Measurements from ENCODE around the gene VMO1. TPM values are rescaled to one million over a fixed set of nuclear protein-coding genes. Genes with fewer than 3 reads are reported as not detected.
A peak's percentile ranks its signal among the peaks of the same experiment; 100 is the strongest.

The VMO1 gene
- total and polyA plus RNA-seq, 4 experiments from 2014 or later = 0.50 TPM; not detected in 3

DNA sequence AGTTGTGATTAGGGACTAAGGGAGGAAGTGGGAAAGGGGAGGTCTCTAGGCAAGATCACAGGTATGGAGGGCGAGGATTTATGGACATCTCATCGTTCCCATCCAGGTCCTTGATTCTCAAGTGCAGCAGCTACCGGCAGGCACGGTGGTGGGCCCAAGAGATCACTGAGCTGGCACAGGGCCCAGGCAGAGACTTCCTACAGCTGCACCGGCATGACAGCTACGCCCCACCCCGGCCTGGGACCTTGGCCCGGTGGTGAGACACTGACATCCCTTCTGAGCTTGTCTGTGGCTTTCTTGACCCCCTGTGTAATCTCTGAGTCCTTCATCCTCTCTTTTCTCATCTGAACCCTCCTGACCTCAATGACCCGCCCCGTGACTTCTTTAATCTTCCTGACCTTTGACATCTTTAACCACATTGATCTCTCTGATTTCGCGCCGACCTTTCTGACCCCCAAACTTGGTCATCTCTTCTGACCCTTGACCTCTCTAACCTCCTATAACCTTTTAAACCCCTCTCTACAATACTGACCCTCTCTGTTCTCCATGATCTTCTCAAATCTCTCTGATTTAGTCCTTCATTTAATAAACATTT lies 24.6 kb upstream of the VMO1 start:
- H3K4me3 ChIP-seq (ENCODE audit: low read length in 2 of 2) = no peak overlapping the region
- Mint-ChIP-seq H3K36me3 (peaks cover 10 to 13% of the 10 kb centered on the region in 2 donors), H3K9me3 (no peaks in the 10 kb centered on the region), H3K27me3 (no peaks in the 10 kb centered on the region), H3K4me1 (peaks cover 3 to 23% (median 10%) of the 10 kb centered on the region in 4 donors), H3K4me3 (no peak overlapping the region), H3K27ac (peak overlapping the region in 3 of 7 donors; percentile 2 to 70 (median 38))
- intact Hi-C loops (cut with micrococcal nuclease) = no loop called here
- H3K27me3 ChIP-seq (ENCODE audit: insufficient read depth, low read length) = no peaks in the 10 kb centered on the region
- no peak overlapping the region for H3K27ac ChIP-seq (ENCODE audit: low read depth, low read length)
- H3K36me3 ChIP-seq (ENCODE audit: insufficient read depth, low read length) = no peaks in the 10 kb centered on the region
- H3K4me1 ChIP-seq (ENCODE audit: insufficient read depth, low read length) = peaks cover 15% of the 10 kb centered on the region
- DNase-seq = no peak
- CTCF ChIA-PET (ENCODE audit: partially characterized antibody) = no interaction called here
- H3K9me3 ChIP-seq (ENCODE audit: control insufficient read depth in 1 of 2, low read length in 2 of 2) = no peaks in the 10 kb centered on the region
- POLR2A ChIA-PET (ENCODE audit: partially characterized antibody) = interaction anchor here (1.2 kb wide), 1 partner anchor 101 kb away, joined by 3 read pairs; the partner anchor contains the start of gene ARRB2

DNA sequence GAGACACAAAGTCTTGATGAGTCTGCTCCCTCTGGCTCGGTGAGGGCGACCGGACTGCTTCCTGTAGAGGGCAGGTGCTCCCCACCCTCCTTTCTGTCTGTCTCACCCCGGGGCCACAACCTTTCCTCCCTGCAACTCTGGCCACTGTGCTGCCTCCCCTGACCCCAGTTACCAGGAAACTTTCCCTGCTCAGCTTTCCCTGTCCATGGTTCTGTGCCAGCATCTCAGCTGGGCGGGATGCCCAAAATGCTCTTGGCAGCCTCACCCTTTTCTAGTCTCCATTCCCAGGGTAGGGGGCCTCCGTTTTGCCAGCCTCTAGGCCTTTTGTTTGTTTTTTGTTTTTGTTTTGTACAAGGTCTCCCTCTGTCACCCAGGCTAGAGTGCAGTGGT lies 22.2 kb upstream of the VMO1 start:
- H3K4me3 Mint-ChIP-seq = peak overlapping the region; percentile 59 to 82 (median 72)
- DNase-seq = no peak
- peaks cover 6 to 10% of the 10 kb centered on the region in 2 donors for H3K36me3 Mint-ChIP-seq
- Histone ChIP-seq H3K36me3 (ENCODE audit: insufficient read depth, low read length) (no peaks in the 10 kb centered on the region), H3K4me1 (ENCODE audit: insufficient read depth, low read length) (peaks cover 15% of the 10 kb centered on the region), H3K27ac (ENCODE audit: low read depth, low read length) (no peak overlapping the region), H3K27me3 (ENCODE audit: insufficient read depth, low read length) (no peaks in the 10 kb centered on the region), H3K4me3 (ENCODE audit: low read length in 2 of 2) (no peak overlapping the region), H3K9me3 (ENCODE audit: control insufficient read depth in 1 of 2, low read length in 2 of 2) (no peaks in the 10 kb centered on the region)
- intact Hi-C loops (cut with micrococcal nuclease) = loop anchor here (5.0 kb wide), 1 partner anchor 74 kb away; no protein-coding TSS in a partner anchor
- peaks cover 3 to 23% (median 10%) of the 10 kb centered on the region in 4 donors for H3K4me1 Mint-ChIP-seq
- H3K27ac Mint-ChIP-seq = peak overlapping the region in 5 of 7 donors; percentile 32 to 75 (median 61)
- H3K9me3 Mint-ChIP-seq = no peaks in the 10 kb centered on the region
- CTCF ChIA-PET (ENCODE audit: partially characterized antibody) = interaction anchor here (1.0 to 3.5 kb wide), 2 partner anchors 19 to 242 kb away, joined by 3 to 21 read pairs; partner anchors contain the start of gene GLTPD2
- POLR2A ChIA-PET (ENCODE audit: partially characterized antibody) = interaction anchor here (2.9 to 3.5 kb wide), 2 partner anchors 19 to 26 kb away, joined by 25 to 42 read pairs; partner anchors contain the start of genes GLTPD2 and MINK1
- H3K27me3 Mint-ChIP-seq = no peaks in the 10 kb centered on the region

DNA sequence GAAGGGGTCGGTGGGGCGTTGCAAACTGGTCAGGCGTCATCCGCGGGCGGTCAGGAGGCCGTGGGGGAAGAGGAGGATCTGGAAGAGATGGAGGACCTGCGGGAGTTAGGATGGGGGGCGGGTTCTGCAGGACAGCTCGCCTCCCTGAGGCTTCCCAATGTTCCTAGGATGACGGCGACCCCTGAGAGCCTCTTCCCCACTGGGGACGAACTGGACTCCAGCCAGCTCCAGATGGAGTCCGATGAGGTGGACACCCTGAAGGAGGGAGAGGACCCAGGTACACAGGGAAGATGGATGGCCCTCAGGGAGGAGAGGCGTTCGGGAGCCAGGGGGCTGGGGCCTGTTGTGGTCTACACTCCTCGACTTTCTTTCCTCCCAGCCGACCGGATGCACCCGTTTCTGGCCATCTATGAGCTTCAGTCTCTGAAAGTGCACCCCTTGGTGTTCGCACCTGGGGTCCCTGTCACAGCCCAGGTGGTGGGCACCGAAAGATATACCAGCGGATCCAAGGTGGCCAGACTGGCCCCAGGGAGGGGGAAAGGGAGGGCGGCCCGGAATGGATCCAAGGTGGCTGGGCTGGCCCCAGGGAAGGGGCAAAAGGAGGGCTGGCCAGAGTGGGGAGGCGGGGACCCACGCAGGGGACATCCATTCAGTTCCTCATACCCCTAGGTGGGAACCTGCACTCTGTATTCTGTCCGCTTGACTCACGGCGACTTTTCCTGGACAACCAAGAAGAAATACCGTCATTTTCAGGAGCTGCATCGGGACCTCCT lies 21.6 kb upstream of the VMO1 start:
- H3K4me1 ChIP-seq (ENCODE audit: insufficient read depth, low read length) = peaks cover 15% of the 10 kb centered on the region
- intact Hi-C loops (cut with micrococcal nuclease) = loop anchor here (1.0 to 5.0 kb wide), 4 partner anchors 11 to 75 kb away; partner anchors contain the start of genes MINK1 and PSMB6
- H3K27me3 Mint-ChIP-seq = no peaks in the 10 kb centered on the region
- no peak for DNase-seq
- ChIA-PET CTCF (ENCODE audit: partially characterized antibody) (interaction anchor here (1.0 to 3.5 kb wide), 3 partner anchors 18 to 241 kb away, joined by 3 to 21 read pairs (median 5); partner anchors contain the start of gene GLTPD2), POLR2A (ENCODE audit: partially characterized antibody) (interaction anchor here (0.7 to 3.5 kb wide), 12 partner anchors 10 to 160 kb away, joined by 3 to 42 read pairs (median 4); partner anchors contain the start of genes GLTPD2, MINK1, PSMB6 and SPAG7)
- H3K36me3 ChIP-seq (ENCODE audit: insufficient read depth, low read length) = no peaks in the 10 kb centered on the region
- no peaks in the 10 kb centered on the region for H3K9me3 ChIP-seq (ENCODE audit: control insufficient read depth in 1 of 2, low read length in 2 of 2)
- H3K36me3 Mint-ChIP-seq = peaks cover 6 to 10% of the 10 kb centered on the region in 2 donors
- H3K27ac ChIP-seq (ENCODE audit: low read depth, low read length) = peak overlapping the region; percentile 67
- H3K27ac Mint-ChIP-seq = peak overlapping the region in 5 of 7 donors; percentile 23 to 81 (median 48)
- H3K4me3 ChIP-seq (ENCODE audit: low read length in 2 of 2) = peak overlapping the region in 1 of 2 donors; percentile 54
- no peaks in the 10 kb centered on the region for H3K9me3 Mint-ChIP-seq
- H3K4me1 Mint-ChIP-seq = peaks cover 3 to 23% (median 10%) of the 10 kb centered on the region in 4 donors
- H3K4me3 Mint-ChIP-seq = peak overlapping the region; percentile 69 to 85 (median 82)
- no peaks in the 10 kb centered on the region for H3K27me3 ChIP-seq (ENCODE audit: insufficient read depth, low read length)

DNA sequence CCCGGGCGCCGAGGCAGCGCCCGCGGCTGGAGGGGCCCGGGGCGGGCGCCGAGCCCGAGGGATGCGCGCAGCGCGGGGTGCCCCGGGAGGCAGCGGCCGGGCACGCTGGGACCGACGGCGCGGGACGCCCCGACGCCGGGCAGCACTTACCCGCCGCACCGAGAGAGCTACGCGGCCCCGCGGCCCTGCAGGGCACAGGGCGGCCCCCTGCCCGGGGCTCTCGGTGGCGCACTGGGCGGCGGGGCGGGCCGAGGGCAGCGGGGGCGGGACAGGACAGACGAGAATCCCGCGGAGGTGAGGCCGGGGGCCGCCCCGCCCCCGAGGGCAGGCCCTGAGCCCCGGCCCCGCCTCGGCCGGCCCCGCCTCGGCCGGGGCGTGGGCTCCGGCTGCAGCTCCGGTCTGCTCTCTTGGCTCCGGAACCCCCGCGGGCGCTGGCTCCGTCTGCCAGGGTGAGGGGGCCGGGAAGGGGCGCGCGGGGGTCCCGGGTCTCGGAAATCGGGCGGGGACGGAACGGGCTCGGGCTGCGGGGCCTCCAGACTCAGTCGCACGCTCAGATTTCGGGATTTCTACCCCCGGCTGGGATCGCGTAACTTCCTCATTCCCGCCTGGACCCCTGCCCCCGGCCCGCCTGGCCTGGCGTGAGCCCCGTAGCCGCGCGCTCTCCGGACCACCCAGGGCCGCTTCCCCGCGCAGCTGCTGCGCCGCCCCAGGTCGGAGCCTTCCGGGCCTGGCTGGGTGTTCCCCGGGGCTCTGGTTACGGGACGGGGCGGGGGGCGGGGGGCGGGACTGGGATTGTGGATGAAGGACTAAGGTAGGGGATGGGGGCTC lies 20.8 kb upstream of the VMO1 start, which contains the start of gene PLD2:
PLD2 (plus strand) TSS at position 376 of the 828 bp plus-strand sequence. CDS start 621 bp downstream, outside the sequence.
- H3K27ac ChIP-seq (ENCODE audit: low read depth, low read length) = peak within 1 kb of the TSS; percentile 67
- H3K27me3 ChIP-seq (ENCODE audit: insufficient read depth, low read length) = no peaks in the 10 kb centered on the region
- peak; percentile 84 to 87 (median 85) for DNase-seq
- no peaks in the 10 kb centered on the region for H3K9me3 ChIP-seq (ENCODE audit: control insufficient read depth in 1 of 2, low read length in 2 of 2)
- no peaks in the 10 kb centered on the region for H3K36me3 ChIP-seq (ENCODE audit: insufficient read depth, low read length)
- H3K27me3 Mint-ChIP-seq = no peaks in the 10 kb centered on the region
- peak within 1 kb of the TSS; percentile 23 to 83 (median 60) for H3K27ac Mint-ChIP-seq
- peaks cover 15% of the 10 kb centered on the region for H3K4me1 ChIP-seq (ENCODE audit: insufficient read depth, low read length)
- H3K36me3 Mint-ChIP-seq = peaks cover 6 to 10% of the 10 kb centered on the region in 2 donors
- POLR2A ChIA-PET (ENCODE audit: partially characterized antibody) = interaction anchor here (0.7 to 3.5 kb wide), 14 partner anchors 9 to 161 kb away, joined by 3 to 42 read pairs (median 4); partner anchors contain the start of genes ARRB2, GLTPD2, MINK1 and PSMB6
- CTCF ChIA-PET (ENCODE audit: partially characterized antibody) = interaction anchor here (1.8 to 3.5 kb wide), 2 partner anchors 18 to 27 kb away, joined by 5 to 21 read pairs; partner anchors contain the start of gene GLTPD2
- no peaks in the 10 kb centered on the region for H3K9me3 Mint-ChIP-seq
- peaks cover 3 to 23% (median 10%) of the 10 kb centered on the region in 4 donors for H3K4me1 Mint-ChIP-seq
- H3K4me3 ChIP-seq (ENCODE audit: low read length in 2 of 2) = peak within 1 kb of the TSS; percentile 47 to 54
- H3K4me3 Mint-ChIP-seq = peak within 1 kb of the TSS; percentile 69 to 85 (median 82)
- intact Hi-C loops (cut with micrococcal nuclease) = loop anchor here (1.0 to 5.0 kb wide), 4 partner anchors 11 to 75 kb away; partner anchors contain the start of genes MINK1 and PSMB6

DNA sequence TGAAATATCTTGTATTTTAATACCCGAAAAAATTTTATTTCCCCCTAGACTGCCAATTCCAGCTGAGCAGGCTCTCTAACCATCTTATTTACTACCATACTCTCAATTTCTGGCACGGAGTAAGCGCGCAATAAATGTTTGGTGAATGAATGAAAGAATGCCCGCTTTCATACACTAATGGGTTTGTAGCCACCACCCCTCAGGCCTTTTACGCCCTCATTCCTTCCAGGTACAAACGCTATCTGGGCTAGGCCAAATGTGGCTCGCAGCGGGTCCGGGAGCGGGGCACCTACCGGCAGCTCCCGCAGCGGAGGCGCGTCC lies 20.3 kb upstream of the VMO1 start:
- ChIA-PET POLR2A (ENCODE audit: partially characterized antibody) (interaction anchor here (1.0 to 3.5 kb wide), 12 partner anchors 10 to 161 kb away, joined by 3 to 42 read pairs (median 4); partner anchors contain the start of genes ARRB2, GLTPD2, MINK1 and PSMB6), CTCF (ENCODE audit: partially characterized antibody) (interaction anchor here (1.8 to 3.5 kb wide), 2 partner anchors 17 to 28 kb away, joined by 5 to 21 read pairs; partner anchors contain the start of gene GLTPD2)
- no peaks in the 10 kb centered on the region for H3K27me3 Mint-ChIP-seq
- Histone ChIP-seq H3K36me3 (ENCODE audit: insufficient read depth, low read length) (no peaks in the 10 kb centered on the region), H3K27ac (ENCODE audit: low read depth, low read length) (peak overlapping the region; percentile 15), H3K4me3 (ENCODE audit: low read length in 2 of 2) (peak overlapping the region; percentile 47 to 54), H3K27me3 (ENCODE audit: insufficient read depth, low read length) (no peaks in the 10 kb centered on the region), H3K9me3 (ENCODE audit: control insufficient read depth in 1 of 2, low read length in 2 of 2) (no peaks in the 10 kb centered on the region), H3K4me1 (ENCODE audit: insufficient read depth, low read length) (peaks cover 15% of the 10 kb centered on the region)
- no peaks in the 10 kb centered on the region for H3K9me3 Mint-ChIP-seq
- peaks cover 6 to 10% of the 10 kb centered on the region in 2 donors for H3K36me3 Mint-ChIP-seq
- H3K4me3 Mint-ChIP-seq = peak overlapping the region; percentile 68 to 85 (median 79)
- H3K4me1 Mint-ChIP-seq = peaks cover 3 to 23% (median 10%) of the 10 kb centered on the region in 4 donors
- intact Hi-C loops (cut with micrococcal nuclease) = loop anchor here (5.0 kb wide), 1 partner anchor 76 kb away; no protein-coding TSS in a partner anchor
- DNase-seq = no peak
- H3K27ac Mint-ChIP-seq = peak overlapping the region in 6 of 7 donors; percentile 37 to 83 (median 56)

DNA sequence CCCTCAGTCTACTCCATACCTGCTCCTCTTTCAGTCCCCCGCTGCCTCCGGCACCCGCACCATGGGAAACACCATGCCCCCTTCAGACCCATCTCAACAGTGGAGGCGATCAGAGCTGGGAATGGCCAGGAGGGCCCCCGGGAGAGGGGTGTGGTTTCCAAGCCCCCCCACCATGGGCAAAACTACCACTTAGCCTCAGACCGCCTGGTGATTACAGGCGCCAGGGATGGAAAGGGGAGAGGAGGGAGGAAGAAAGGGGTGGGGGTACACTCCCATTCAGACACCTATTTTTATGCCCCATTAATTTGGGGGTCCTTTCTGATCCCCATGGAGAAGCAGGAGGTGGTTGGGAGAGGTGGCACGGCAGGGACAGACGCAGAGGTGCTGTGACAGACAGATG lies 16.1 kb upstream of the VMO1 start, which contains the start of gene C17orf114:
C17orf114 (minus strand) TSS at position 101 of the 400 bp plus-strand sequence.
- POLR2A ChIA-PET (ENCODE audit: partially characterized antibody) = interaction anchor here (0.8 kb wide), 1 partner anchor 12 kb away, joined by 3 read pairs; no protein-coding TSS in a partner anchor
- H3K27me3 Mint-ChIP-seq = no peaks in the 10 kb centered on the region
- H3K36me3 Mint-ChIP-seq = peaks cover 12 to 20% of the 10 kb centered on the region in 2 donors
- Histone ChIP-seq H3K4me1 (ENCODE audit: insufficient read depth, low read length) (peaks cover 6% of the 10 kb centered on the region), H3K9me3 (ENCODE audit: control insufficient read depth in 1 of 2, low read length in 2 of 2) (no peaks in the 10 kb centered on the region), H3K27me3 (ENCODE audit: insufficient read depth, low read length) (no peaks in the 10 kb centered on the region), H3K36me3 (ENCODE audit: insufficient read depth, low read length) (peaks cover 9% of the 10 kb centered on the region), H3K27ac (ENCODE audit: low read depth, low read length) (no peak within 1 kb of the TSS), H3K4me3 (ENCODE audit: low read length in 2 of 2) (no peak within 1 kb of the TSS)
- H3K27ac Mint-ChIP-seq = no peak within 1 kb of the TSS
- CTCF ChIA-PET (ENCODE audit: partially characterized antibody) = no interaction called here
- H3K9me3 Mint-ChIP-seq = peaks cover 0 to 2% (median 0%) of the 10 kb centered on the region in 8 donors
- intact Hi-C loops (cut with micrococcal nuclease) = no loop called here
- no peak within 1 kb of the TSS for H3K4me3 Mint-ChIP-seq
- no peak for DNase-seq
- H3K4me1 Mint-ChIP-seq = peaks cover 3 to 7% (median 6%) of the 10 kb centered on the region in 4 donors
